DOHH2 (cell line): ENCODE results near the gene LACTBL1.

Experiments
- H3F3A ChIP-seq: fragments of 200-600 bp; sonication (generic), shearing (Covaris generic); 2 replicates; pipeline ENCODE4 v1.6.0; 2016; ENCODE audit warnings: antibody characterized with exemption, mild to moderate bottlenecking; ENCODE audit not compliant: control insufficient read depth, insufficient read depth
- H3K27ac ChIP-seq: fragments of 200-600 bp; sonication (generic); 2 replicates; pipeline ENCODE4 v1.5.1; 2014; ENCODE audit warnings: low read depth, mild to moderate bottlenecking, low read length, moderate library complexity
- H3K27me3 ChIP-seq: fragments of 200-600 bp; sonication (generic); 2 replicates; pipeline ENCODE4 v1.6.1; 2014; ENCODE audit warnings: mild to moderate bottlenecking, low read length, mixed read lengths; ENCODE audit not compliant: control insufficient read depth
- H3K36me3 ChIP-seq: fragments of 200-600 bp; sonication (generic); 2 replicates; pipeline ENCODE4 v1.6.1; 2014; ENCODE audit warnings: mild to moderate bottlenecking, low read length, moderate library complexity, mixed read lengths; ENCODE audit not compliant: control insufficient read depth
- H3K4me1 ChIP-seq: fragments of 200-600 bp; sonication (generic); 2 replicates; pipeline ENCODE4 v1.6.1; 2014; ENCODE audit warnings: mild to moderate bottlenecking, low read length, mixed read lengths; ENCODE audit not compliant: control insufficient read depth
- H3K4me2 ChIP-seq: fragments of 200-600 bp; sonication (generic); 2 replicates; pipeline ENCODE4 v1.6.0; 2014; ENCODE audit warnings: mild to moderate bottlenecking, low read length, moderate library complexity
- H3K4me3 ChIP-seq: fragments of 200-600 bp; sonication (generic); 2 replicates; pipeline ENCODE4 v1.5.1; 2014; ENCODE audit warnings: mild to moderate bottlenecking, low read length, mixed read lengths
- H3K79me2 ChIP-seq: fragments of 200-600 bp; sonication (generic); 2 replicates; pipeline ENCODE4 v1.6.1; 2014; ENCODE audit warnings: mild to moderate bottlenecking, low read length, mixed read lengths; ENCODE audit not compliant: control insufficient read depth
- H3K9me2 ChIP-seq: fragments of 200-600 bp; sonication (generic); replicated peaks from 2 replicates; pipeline ENCODE4 v1.6.1; 2014; ENCODE audit warnings: mild to moderate bottlenecking, low read length, mixed read lengths; ENCODE audit not compliant: control insufficient read depth
- H3K9me3 ChIP-seq: fragments of 200-600 bp; sonication (generic); 2 replicates; pipeline ENCODE4 v1.6.1; 2014; ENCODE audit warnings: antibody characterized with exemption, low read length, mixed read lengths; ENCODE audit not compliant: control insufficient read depth, insufficient read depth
- H4K20me1 ChIP-seq: fragments of 200-600 bp; sonication (generic); 2 replicates; pipeline ENCODE4 v1.6.0; 2014; ENCODE audit warnings: low read depth, mild to moderate bottlenecking, antibody characterized with exemption, low read length, moderate library complexity; ENCODE audit not compliant: control insufficient read depth, insufficient read depth
- EZH2phosphoT487 ChIP-seq: fragments of 200-600 bp; sonication (generic); IDR thresholded peaks from 2 replicates; pipeline ENCODE4 v1.6.1; 2017; ENCODE audit warnings: borderline replicate concordance, mild to moderate bottlenecking, antibody characterized with exemption, low read length, moderate library complexity, mixed read lengths
- TF ChIP-seq, protein P1 (sequence below): fragments of 200-600 bp; sonication (generic); IDR thresholded peaks from one replicate; pipeline ENCODE4 v1.5.1; 2014; ENCODE audit warnings: antibody characterized with exemption, mild to moderate bottlenecking, low read depth, low read length; ENCODE audit not compliant: poor library complexity, severe bottlenecking

Gene LACTBL1

DNA sequence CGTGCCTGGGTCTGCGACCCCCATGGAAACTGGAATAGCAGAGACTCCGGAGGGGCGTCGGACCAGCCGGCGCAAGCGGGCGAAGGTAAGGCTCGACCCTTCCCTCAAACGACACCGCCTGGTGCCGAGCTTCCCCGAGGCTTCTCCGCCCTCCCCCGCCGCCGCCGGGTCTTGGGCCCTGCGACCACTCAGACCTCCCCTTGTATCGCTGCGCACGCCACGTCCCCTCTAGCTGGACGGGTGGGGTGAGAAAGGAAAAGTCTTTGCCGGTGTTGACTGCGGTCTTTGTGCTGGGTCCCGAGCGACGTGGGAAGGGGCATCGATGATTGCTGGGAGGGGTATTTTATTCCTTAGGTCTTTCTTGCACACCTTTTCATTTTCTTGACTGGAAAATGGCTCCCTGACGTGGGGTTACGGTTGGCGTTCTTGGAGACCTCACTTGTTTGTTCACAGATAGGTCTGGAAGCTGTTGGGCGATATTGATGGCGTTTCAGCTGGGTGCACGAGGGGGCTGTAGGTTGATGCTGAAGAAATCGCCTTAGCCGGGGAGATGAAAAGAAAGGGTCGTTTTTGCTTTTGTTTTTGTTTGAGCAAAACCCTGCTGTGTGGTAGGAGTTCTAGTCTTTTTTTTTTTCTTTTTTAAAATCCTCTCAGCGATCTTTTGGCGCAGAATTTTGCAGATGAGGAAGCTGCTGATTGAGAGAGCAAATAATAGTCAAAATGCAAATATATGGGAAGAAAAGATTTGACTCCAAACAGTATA lies 47.4 kb upstream of the LACTBL1 start:
- peaks cover 62% of the 10 kb centered on the region for H3K79me2 ChIP-seq
- H3K4me3 ChIP-seq, result peak overlapping the region; percentile 82
- peak overlapping the region; percentile 68 for H3K27ac ChIP-seq
- peaks cover 7% of the 10 kb centered on the region; the same call in 1 of the 2 replicates for H3K9me3 ChIP-seq
- peak overlapping the region; percentile 69 for H3K4me2 ChIP-seq
- H3K36me3 ChIP-seq, result peaks cover 20% of the 10 kb centered on the region
- H3K4me1 ChIP-seq, result peaks cover 51% of the 10 kb centered on the region
- TF ChIP-seq, protein P1, sequence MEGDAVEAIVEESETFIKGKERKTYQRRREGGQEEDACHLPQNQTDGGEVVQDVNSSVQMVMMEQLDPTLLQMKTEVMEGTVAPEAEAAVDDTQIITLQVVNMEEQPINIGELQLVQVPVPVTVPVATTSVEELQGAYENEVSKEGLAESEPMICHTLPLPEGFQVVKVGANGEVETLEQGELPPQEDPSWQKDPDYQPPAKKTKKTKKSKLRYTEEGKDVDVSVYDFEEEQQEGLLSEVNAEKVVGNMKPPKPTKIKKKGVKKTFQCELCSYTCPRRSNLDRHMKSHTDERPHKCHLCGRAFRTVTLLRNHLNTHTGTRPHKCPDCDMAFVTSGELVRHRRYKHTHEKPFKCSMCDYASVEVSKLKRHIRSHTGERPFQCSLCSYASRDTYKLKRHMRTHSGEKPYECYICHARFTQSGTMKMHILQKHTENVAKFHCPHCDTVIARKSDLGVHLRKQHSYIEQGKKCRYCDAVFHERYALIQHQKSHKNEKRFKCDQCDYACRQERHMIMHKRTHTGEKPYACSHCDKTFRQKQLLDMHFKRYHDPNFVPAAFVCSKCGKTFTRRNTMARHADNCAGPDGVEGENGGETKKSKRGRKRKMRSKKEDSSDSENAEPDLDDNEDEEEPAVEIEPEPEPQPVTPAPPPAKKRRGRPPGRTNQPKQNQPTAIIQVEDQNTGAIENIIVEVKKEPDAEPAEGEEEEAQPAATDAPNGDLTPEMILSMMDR, result no peak
- no peak for TF ChIP-seq EZH2phosphoT487
- H4K20me1 ChIP-seq, result peaks cover 8% of the 10 kb centered on the region; the same call in 1 of the 2 replicates
- peaks cover 5% of the 10 kb centered on the region for H3F3A ChIP-seq
- H3K27me3 ChIP-seq, result no peaks in the 10 kb centered on the region
- no peaks in the 10 kb centered on the region for H3K9me2 ChIP-seq

DNA sequence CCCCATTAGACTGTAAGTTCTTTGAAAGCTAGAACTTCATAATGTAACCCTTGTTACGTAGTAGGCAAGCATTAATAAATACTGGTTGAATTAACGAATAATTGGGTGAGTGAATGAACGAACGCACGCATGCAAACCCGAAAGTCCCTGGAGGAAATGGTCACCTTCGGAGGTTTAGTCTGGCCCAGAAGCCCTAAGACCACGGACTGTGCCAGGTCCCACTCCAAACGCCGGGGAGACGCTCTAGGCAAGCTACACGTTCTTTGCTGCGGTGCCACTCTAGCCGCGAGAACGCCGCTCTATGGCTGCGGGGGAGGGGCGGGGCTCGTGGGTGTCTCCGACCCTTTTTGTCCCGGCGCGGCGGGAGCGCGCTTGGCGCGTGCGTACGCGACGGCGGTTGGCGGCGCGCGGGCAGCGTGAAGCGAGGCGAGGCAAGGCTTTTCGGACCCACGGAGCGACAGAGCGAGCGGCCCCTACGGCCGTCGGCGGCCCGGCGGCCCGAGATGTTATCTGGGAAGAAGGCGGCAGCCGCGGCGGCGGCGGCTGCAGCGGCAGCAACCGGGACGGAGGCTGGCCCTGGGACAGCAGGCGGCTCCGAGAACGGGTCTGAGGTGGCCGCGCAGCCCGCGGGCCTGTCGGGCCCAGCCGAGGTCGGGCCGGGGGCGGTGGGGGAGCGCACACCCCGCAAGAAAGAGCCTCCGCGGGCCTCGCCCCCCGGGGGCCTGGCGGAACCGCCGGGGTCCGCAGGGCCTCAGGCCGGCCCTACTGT lies 46.6 kb upstream of the LACTBL1 start, which contains the start of gene KDM1A:
Gene KDM1A (plus strand): TSS at position 375 of the 769 bp plus-strand sequence. CDS start 129 bp downstream, at position 504.
- H3K9me3 ChIP-seq, result peaks cover 7% of the 10 kb centered on the region; the same call in 1 of the 2 replicates
- peak within 1 kb of the TSS; percentile 68 for H3K27ac ChIP-seq
- peak within 1 kb of the TSS; percentile 69 for H3K4me2 ChIP-seq
- no peaks in the 10 kb centered on the region for H3K9me2 ChIP-seq
- TF ChIP-seq EZH2phosphoT487, result no peak
- TF ChIP-seq, protein P1, result peak; percentile 40
- peak within 1 kb of the TSS; percentile 82 for H3K4me3 ChIP-seq
- H3K27me3 ChIP-seq, result no peaks in the 10 kb centered on the region
- peaks cover 54% of the 10 kb centered on the region for H3K79me2 ChIP-seq
- peaks cover 43% of the 10 kb centered on the region for H3K4me1 ChIP-seq
- H3F3A ChIP-seq, result peaks cover 5% of the 10 kb centered on the region
- peaks cover 6% of the 10 kb centered on the region; the same call in 1 of the 2 replicates for H4K20me1 ChIP-seq
- H3K36me3 ChIP-seq, result peaks cover 20% of the 10 kb centered on the region

DNA sequence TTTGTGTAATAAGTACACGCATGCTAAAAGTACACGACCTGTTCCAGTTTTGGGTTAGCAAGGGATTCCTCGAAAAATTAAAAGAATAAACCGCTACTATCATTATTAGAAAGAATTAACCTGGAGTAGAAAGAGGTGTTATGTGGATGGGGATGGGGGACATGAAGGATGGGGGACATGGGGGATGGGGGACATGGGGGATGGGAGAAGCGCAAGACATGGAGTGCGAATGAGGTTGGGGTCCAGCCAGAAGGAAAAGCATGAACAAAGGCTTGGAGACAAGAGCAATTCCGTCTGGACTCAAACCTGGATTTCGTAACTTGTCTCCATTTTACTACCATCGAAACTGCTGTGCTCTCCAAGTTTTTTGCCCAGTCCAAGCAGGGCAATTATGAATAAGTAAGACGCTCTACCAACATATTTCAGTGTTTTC lies 46.0 kb upstream of the LACTBL1 start:
- Histone ChIP-seq H3K4me2 (peak overlapping the region; percentile 69), H4K20me1 (peaks cover 6% of the 10 kb centered on the region; the same call in 1 of the 2 replicates), H3K36me3 (peaks cover 20% of the 10 kb centered on the region), H3K9me2 (no peaks in the 10 kb centered on the region), H3K27me3 (no peaks in the 10 kb centered on the region), H3F3A (peaks cover 5% of the 10 kb centered on the region), H3K79me2 (peaks cover 48% of the 10 kb centered on the region), H3K4me1 (peaks cover 42% of the 10 kb centered on the region), H3K4me3 (peak overlapping the region; percentile 82), H3K27ac (peak overlapping the region; percentile 68; the same call in 1 of the 2 replicates), H3K9me3 (peaks cover 7% of the 10 kb centered on the region; the same call in 1 of the 2 replicates)
- TF ChIP-seq, protein P1, result no peak
- no peak for TF ChIP-seq EZH2phosphoT487
